K562 (cell line): ENCODE measurements around the gene SPATC1L. TPM values are rescaled to one million over a fixed set of nuclear protein-coding genes. Genes with fewer than 3 reads are reported as not detected.
A peak's percentile ranks its signal among the peaks of the same experiment; 100 is the strongest.

ENCODE experiments used
- GABPB2 ChIP-seq: fragments of 250-450 bp; sonication (Bioruptor Pico); conservative IDR thresholded peaks from 2 replicates; pipeline ENCODE4 v1.5.1; 2021; ENCODE audit warnings: mild to moderate bottlenecking
- KLF1 ChIP-seq: fragments of 450-650 bp; IDR thresholded peaks from 2 replicates; pipeline ENCODE4 v1.6.1; 2016; ENCODE audit warnings: missing genetic modification characterization, missing compliant biosample characterization
- KLF16 ChIP-seq: IDR thresholded peaks from 2 replicates; pipeline ENCODE4 v1.6.1; 2016; ENCODE audit warnings: antibody characterized with exemption
- MEF2A ChIP-seq: IDR thresholded peaks from 2 replicates; pipeline ENCODE4 v1.6.1; 2011; ENCODE audit warnings: low read depth, mild to moderate bottlenecking, low read length, moderate library complexity; ENCODE audit not compliant: control insufficient read depth
- NCOR1 ChIP-seq: fragments of 450-650 bp; IDR thresholded peaks from 2 replicates; pipeline ENCODE4 v1.6.1; 2016; ENCODE audit warnings: mild to moderate bottlenecking, moderate library complexity
- SMAD3 ChIP-seq: fragments of 450-650 bp; formaldehyde crosslinking; conservative IDR thresholded peaks from 2 replicates; pipeline ENCODE4 v1.4.0; 2020; ENCODE audit warnings: mild to moderate bottlenecking
- SRSF3 ChIP-seq: fragments of 200-400 bp; formaldehyde crosslinking; IDR thresholded peaks from 2 replicates; pipeline ENCODE4 v1.6.1; 2016; ENCODE audit warnings: mild to moderate bottlenecking, low read length, moderate library complexity; ENCODE audit not compliant: insufficient read depth
- ZBTB49 ChIP-seq: sonication (generic); formaldehyde crosslinking; IDR thresholded peaks from 2 replicates; pipeline ENCODE4 v1.8.0; 2022; ENCODE audit warnings: missing genetic modification reagents, mild to moderate bottlenecking, borderline replicate concordance
- ZBTB8A ChIP-seq: fragments of 450-650 bp; IDR thresholded peaks from 2 replicates; pipeline ENCODE4 v1.6.1; 2018; ENCODE audit warnings: mild to moderate bottlenecking, moderate library complexity; ENCODE audit not compliant: partially characterized antibody
- ZMIZ1 ChIP-seq, 2 experiments: fragments of 150-350 bp in 1 of 2; IDR thresholded peaks; 2 replicates each; pipeline ENCODE4 v1.6.1; 2012 to 2016; ENCODE audit warnings: low read depth in 2 of 2, low read length in 2 of 2, mild to moderate bottlenecking in 1 of 2, moderate library complexity in 1 of 2
- polyA plus RNA-seq, 8 experiments: library from polyadenylated mRNA; depleted of rRNA in 4 of 8; stranded (reverse) in 5 of 8; unstranded in 3 of 8; fragments of >200 nt; fragmentation: Nextera tagmentation in 2 of 8; fragmentation: Illumina TruSeq in 1 of 8; extraction: Ambion mirVana in 2 of 8; extraction: Trizol in 1 of 8; gene quantifications; 2 replicates each; pipeline versions ENCODE4 v1.2.1 to v1.2.3, GENCODE V29; 2011 to 2014; ENCODE audit warnings: inconsistent platforms in 1 of 8, missing spikeins in 1 of 8
- total RNA-seq, 7 experiments: library from RNA; depleted of rRNA in 6 of 7; stranded (reverse); fragments of >200 nt in 6 of 7; fragmentation: Illumina TruSeq in 2 of 7; extraction: Trizol in 2 of 7; gene quantifications; 2 replicates each; pipeline versions ENCODE4 v1.2.1 to v1.2.3, GENCODE V29; 2011 to 2021; ENCODE audit warnings: low replicate concordance in 1 of 7

Gene SPATC1L
- total and polyA plus RNA-seq, 9 of the 15 experiments (the other 6 are each of a cell fraction or from before 2014, with no cell fraction given), result 0.14 to 121 (median 34.0) TPM; not detected in 1

- TF ChIP-seq ZBTB49 (CRISPR knock-in tag) (no peak), SRSF3 (no peak), ZMIZ1 (IDR thresholded peaks at IDR 0.05; ENCODE audit: low read depth in 2 of 2, low read length in 2 of 2) (no peak), SMAD3 (no peak), KLF16 (no peak), GABPB2 (CRISPR knock-in tag) (no peak), MEF2A (no peak), ZBTB8A (no peak), KLF1 (peak; percentile 40; the same call in 1 of the 2 replicates), NCOR1 (no peak)
Observed at GRCh38 chr21:46184625-46185555, 631 bp upstream of the SPATC1L start (continued).
